ENCODE data around the gene ROMO1. TPM values are rescaled to one million over a fixed set of nuclear protein-coding genes. Genes with fewer than 3 reads are reported as not detected.

The ROMO1 gene
- total RNA-seq, 4 donors from 2014 or later, result 57.4 to 242 (median 150) TPM

- peak in 1 of 2 donors; percentile 1 for DNase-seq (ENCODE audit: low spot score in 2 of 2)
- TF ChIP-seq CTCF (IDR thresholded peaks at IDR 0.05), result no peak
- TF ChIP-seq POLR2A (IDR thresholded peaks at IDR 0.05), result no peak
- 80 to 89% methylated on average over 2 of the region's 2 CpGs for WGBS, 2 donors
- intact Hi-C loops (cut with DNase I; ENCODE audit: low total_unique reads), result no loop called here
- no peak overlapping the region for H3K4me3 ChIP-seq (ENCODE audit: low read depth, poor library complexity, severe bottlenecking)
Measured at GRCh38 chr20:35695245-35695749, 3.9 kb upstream of the ROMO1 start.

GRCh38 chr20:35695978-35696377 is 3.2 kb upstream of the ROMO1 start:
- no peak for DNase-seq (ENCODE audit: low spot score in 2 of 2)
- H3K4me3 ChIP-seq (ENCODE audit: low read depth, poor library complexity, severe bottlenecking), result no peak overlapping the region
- intact Hi-C loops (cut with DNase I; ENCODE audit: low total_unique reads), result no loop called here
- 83 to 86% methylated on average over 4 of the region's 4 CpGs for WGBS, 2 donors
- TF ChIP-seq POLR2A (IDR thresholded peaks at IDR 0.05) (no peak), CTCF (IDR thresholded peaks at IDR 0.05) (no peak)

GRCh38 chr20:35697696-35698297 is 1.4 kb upstream of the ROMO1 start:
- WGBS, 2 donors, result 70 to 76% methylated on average over 9 of the region's 9 CpGs
- no peak for TF ChIP-seq CTCF (IDR thresholded peaks at IDR 0.05)
- intact Hi-C loops (cut with DNase I; ENCODE audit: low total_unique reads), result no loop called here
- H3K4me3 ChIP-seq (ENCODE audit: low read depth, poor library complexity, severe bottlenecking), result no peak overlapping the region
- DNase-seq (ENCODE audit: low spot score in 2 of 2), result peak; percentile 7 to 54

- peak; percentile 17 to 70 for DNase-seq (ENCODE audit: low spot score in 2 of 2)
- no peak for TF ChIP-seq POLR2A (IDR thresholded peaks at IDR 0.05)
- TF ChIP-seq CTCF (IDR thresholded peaks at IDR 0.05), result no peak
- peak overlapping the region; percentile 91 for H3K4me3 ChIP-seq (ENCODE audit: low read depth, poor library complexity, severe bottlenecking)
- intact Hi-C loops (cut with DNase I; ENCODE audit: low total_unique reads), result no loop called here
- 5% methylated on average over 36 to 37 of the region's 37 CpGs for WGBS, 2 donors
Measured at GRCh38 chr20:35698298-35699126, 693 bp upstream of the ROMO1 start.

- intact Hi-C loops (cut with DNase I; ENCODE audit: low total_unique reads), result no loop called here
Measured at GRCh38 chr20:35699957-35700624, 886 bp downstream of the ROMO1 start.

More at GRCh38 chr20:35699957-35700624, 886 bp downstream of the ROMO1 start:
- peak overlapping the region; percentile 91 for H3K4me3 ChIP-seq (ENCODE audit: low read depth, poor library complexity, severe bottlenecking)
- no peak for TF ChIP-seq CTCF (IDR thresholded peaks at IDR 0.05)
- TF ChIP-seq POLR2A (IDR thresholded peaks at IDR 0.05), result no peak
- no peak for DNase-seq (ENCODE audit: low spot score in 2 of 2)
- WGBS, 2 donors, result 20 to 22% methylated on average over 6 of the region's 6 CpGs
